ENCODE measurements around the gene CDC42BPG.

CDC42BPG gene

GRCh38 chr11:64804346-64805210 is 39.9 kb downstream of the CDC42BPG start:
- no peak for DNase-seq (ENCODE audit: low read depth in 2 of 2)

GRCh38 chr11:64803846-64804345 is 40.6 kb downstream of the CDC42BPG start:
- DNase-seq (ENCODE audit: low read depth in 2 of 2), result no peak

- DNase-seq (ENCODE audit: low read depth in 2 of 2), result peak; percentile 70 to 73
Observed at GRCh38 chr11:64803158-64803845, 41.2 kb downstream of the CDC42BPG start, which contains the start of gene MAP4K2. MAP4K2 (minus strand) TSS chr11:64803214; CDS start chr11:64803149, 65 bp downstream.

- DNase-seq (ENCODE audit: low read depth in 2 of 2), result no peak
Observed at GRCh38 chr11:64802370-64803157, 41.9 kb downstream of the CDC42BPG start.

DNA sequence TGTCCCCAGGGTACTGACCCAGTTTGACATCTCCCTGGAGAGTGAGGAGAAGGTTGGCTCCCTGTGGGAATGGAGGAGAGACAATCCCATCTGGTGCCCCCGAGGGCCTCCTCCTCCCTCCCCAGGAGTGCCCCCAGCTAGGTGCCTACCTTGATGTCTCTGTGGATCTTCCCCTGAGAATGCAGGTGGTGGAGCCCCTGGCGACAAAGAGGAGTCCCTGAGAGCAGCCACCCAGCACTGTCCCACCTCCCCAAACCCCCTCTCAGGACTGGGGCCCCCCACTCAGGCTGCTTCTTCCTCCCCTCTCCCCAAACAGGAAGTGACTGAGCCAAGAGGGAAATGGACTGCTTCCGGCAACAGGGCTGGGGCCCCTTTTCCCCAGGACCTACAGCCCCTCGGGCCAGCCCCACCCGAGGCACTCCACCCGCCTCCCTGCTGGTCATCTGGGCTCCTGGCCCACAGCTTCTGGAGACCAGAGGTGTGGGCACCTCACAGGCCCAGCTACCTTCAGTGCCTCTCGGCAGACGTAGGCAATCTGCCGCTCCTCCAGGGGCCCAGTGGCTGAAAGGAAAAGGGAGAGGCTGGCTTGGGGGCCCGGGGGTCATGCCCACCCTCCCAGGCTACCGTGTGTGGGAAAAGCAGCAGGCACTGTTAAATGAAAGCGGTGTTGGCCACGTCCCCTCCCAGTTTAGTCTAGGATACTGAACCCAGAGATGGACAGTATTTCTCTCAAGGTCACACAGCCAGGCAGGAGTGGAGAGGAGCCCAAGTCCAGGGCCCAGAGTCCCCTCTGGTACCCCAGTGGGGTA is 42.7 kb downstream of the CDC42BPG start:
- DNase-seq (ENCODE audit: low read depth in 2 of 2), result no peak

DNA sequence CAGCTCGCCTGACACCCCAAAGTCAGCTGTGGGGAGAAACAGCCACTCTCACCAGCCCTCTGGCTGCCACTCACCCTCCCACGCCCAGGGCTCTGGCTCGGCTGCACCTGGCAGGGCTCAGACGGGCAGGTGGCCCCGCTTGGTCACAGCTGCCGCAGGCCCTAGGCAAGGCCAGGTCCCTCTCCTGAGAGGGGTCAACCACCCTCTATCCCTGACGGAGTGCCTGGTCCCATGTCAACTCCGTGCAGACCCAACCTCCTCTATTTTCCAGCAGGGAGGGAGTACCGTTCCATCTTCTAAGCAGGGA is 43.3 kb downstream of the CDC42BPG start:
- DNase-seq (ENCODE audit: low read depth in 2 of 2), result no peak

DNA sequence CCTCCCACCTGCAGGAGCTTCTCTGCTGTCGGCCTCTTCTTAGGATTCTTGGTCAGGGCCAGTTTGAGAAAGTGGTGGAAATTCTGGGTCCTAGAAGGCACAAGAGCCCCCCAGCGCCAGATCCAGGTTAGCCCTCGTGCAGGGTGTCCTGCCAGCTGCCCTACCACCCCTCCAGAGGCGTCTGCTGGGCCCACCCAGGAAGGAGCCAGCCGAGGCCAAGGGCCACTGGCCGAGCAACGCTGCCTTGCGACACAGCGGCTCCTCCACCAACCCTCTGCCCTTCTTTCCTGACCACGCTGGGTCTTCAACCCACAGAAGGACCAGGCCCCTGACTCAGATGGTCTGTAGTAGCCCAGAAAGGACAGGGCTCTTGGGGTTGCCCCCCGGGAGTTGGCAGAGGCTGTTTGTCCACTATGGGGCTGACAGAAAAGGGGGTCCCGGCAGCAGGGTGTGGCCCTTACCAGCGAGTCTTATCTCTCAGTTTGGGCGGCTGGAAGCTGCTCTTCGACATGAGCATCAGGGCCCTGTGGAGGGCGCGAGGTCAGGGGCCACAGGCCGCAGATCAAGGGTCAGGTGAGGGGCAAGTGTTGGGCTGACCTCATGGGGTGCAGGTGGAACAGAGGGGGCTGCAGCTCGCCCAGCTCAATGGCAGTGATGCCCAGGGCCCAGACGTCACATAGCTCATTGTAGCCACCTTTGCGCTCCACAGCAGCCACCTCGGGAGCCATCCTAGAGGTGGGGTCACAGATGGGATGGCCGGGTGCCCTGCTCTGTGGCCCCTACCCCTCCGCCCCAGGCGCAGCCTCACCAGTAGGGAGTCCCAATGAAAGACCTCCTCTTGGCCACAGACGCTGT is 43.9 kb downstream of the CDC42BPG start:
- DNase-seq (ENCODE audit: low read depth in 2 of 2), result no peak

DNA sequence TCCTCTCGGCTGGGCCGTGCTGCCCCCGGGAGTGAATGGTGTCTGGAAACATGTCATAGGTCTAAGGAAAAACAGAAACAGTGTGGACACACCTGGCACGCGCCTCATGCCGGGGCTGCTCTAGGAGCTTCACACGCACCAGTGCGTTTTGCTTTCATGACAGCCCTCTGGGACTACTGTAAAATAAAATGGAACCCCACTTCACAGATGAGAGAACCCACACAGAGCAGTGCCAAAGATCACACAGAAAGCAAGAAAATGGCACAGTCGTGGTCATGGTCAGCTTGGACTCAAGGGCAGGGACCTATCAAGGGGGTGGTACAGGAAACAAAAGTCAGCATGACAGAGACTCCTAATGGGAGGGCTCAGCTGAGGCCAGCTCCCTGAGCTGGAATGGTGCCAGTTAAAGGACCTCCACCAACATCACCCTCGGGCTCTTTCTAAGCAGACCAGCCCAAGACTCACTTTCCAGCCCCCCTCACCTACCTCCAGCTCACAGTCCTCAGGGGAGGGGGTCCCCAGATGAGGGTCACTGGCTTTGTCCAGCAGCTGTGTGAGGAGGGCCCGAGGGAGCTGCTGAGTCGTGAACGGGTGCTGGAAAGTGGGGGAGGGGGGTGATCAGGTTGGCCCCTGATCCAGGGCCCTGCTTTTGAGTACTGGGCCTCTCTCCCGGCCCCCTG is 44.7 kb downstream of the CDC42BPG start:
- DNase-seq (ENCODE audit: low read depth in 2 of 2), result no peak

DNA sequence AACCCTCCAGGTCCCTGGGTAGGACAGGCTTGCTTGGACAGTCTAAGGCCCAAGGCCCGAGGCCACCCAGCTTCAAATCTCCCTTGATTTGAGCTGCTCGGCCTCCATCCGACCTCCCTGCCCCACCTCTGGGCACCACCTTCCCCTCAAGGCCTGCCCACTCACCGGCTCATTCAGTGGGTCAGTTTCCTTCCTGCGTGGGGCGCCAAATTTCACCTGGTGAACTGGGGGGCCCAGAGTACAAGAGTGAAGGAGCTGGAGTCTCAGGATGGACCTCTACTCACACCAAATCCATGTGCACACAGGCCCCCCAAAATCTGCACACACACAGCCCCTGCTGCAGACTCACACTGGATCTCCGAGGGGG is 45.2 kb downstream of the CDC42BPG start:
- no peak for DNase-seq (ENCODE audit: low read depth in 2 of 2)

- no peak for DNase-seq (ENCODE audit: low read depth in 2 of 2)
Observed at GRCh38 chr11:64796757-64797541, 47.5 kb downstream of the CDC42BPG start.

DNA sequence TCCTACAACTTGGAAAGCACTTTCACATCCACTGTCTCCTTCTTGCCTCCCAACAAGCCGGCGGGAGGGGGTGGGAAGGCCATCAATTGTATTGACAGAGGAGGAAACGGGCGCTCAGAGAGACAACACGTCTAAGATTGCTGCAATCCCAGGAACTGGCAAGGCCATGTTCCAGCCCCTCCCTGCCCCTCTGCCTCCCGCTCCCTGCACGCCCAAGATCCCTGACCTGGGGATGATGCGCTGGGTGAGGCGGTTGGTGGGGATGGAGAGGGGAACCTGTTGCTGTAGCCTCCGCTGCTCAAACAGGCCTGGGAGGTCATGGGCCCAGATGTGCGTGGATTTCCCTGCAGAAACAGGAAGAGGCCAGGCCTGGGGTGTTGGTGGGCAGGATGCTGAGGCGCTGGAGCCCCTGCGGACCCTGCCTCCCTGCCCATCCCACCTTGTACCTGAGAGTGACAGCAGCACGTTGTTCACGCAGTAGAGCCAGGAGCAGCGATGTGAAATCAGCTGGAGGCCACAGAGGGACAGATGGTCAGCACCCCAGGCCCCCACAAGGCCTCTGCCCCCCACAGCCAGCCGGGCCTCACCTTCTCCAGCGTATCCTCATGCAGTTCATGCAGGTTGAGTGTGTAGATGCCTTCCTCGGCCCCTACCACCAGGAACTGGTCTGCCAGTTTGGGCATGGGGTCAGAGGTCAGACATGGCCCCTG is 48.3 kb downstream of the CDC42BPG start:
- DNase-seq (ENCODE audit: low read depth in 2 of 2), result no peak

DNA sequence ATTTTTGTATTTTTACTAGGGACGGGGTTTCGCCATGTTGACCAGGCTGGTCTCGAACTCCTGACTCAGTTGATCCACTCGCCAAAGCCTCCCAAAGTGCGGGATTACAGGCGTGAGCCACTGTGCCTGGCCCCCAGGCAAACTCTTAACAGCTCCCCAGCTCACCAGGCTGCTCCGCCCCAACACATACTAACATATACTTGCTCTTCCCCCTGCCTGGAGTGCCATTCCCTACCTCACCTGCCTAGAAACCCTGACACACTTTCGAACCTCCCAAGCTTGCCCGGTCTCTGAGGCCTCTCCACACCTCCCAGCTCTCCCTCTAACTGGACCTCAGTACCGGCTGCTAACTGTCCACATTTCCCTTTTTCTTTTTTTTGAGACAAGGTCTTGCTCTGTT is 49.9 kb downstream of the CDC42BPG start:
- no peak for DNase-seq (ENCODE audit: low read depth in 2 of 2)

GRCh38 chr11:64793271-64794160 is 50.9 kb downstream of the CDC42BPG start:
- DNase-seq (ENCODE audit: low read depth in 2 of 2), result no peak

DNA sequence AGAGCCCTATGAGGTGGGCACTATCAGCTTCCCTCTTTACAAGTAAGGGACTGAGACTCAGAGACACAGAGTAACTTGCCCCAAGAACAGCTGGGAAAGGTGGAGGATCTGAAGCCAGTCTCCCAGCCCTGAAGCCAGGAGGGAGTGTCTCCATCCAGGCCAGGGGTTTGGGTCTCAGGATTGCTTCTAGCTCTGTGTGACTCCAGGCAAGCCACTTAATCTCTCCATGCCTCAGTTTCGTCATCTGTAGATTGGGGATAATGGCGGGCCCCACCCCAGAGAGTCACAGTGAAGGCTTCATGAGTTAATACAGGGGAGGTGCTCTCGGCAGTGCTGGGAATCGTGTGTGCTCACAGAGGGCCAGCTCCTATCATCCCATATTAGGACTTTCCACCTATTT is 52.0 kb downstream of the CDC42BPG start:
- DNase-seq (ENCODE audit: low read depth in 2 of 2), result no peak

GRCh38 chr11:64791781-64792291 is 52.6 kb downstream of the CDC42BPG start:
- no peak for DNase-seq (ENCODE audit: low read depth in 2 of 2)

DNA sequence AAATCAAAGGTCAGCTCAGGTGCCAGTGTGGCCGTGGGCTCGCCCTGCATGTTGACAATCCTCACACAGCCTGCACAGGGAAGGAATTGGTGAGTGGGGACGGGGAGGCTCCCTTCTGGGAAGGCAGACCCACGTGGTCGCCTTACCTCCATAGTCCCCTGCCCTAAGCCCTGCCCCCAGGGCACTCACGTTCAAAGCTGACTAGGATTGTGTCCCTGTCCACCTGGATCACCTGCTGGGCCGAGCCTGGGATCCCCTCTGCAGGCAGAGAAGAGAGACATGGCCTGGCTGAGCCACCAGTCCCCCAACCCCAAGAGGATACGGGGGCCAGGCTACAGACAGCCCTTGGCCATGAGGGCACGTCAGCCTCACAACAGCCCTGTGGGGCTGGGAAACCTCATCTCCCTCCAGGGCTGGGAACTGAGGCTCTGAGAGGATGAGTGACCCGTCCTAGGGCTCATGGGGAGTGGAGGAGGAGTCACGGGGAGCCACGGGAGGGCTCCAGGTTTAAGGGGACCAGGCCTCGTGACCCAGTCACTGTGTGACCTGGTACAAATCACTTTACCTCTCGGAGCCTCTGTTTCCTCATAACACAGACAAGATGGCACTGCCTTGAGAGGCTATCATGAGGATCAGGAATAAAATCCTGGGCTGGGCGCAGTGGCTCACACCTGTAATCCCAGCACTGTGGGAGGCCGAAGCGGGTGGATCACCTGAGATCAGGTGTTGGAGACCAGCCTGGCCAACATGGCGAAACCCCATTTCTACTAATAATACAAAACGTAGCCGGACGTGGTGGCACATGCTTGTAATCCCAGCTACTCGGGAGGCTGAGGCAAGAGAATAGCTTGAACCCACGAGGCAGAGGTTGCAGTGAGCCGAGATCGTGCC is 54.0 kb downstream of the CDC42BPG start:
- no peak for DNase-seq (ENCODE audit: low read depth in 2 of 2)

All from activated CD8-positive, alpha-beta memory T cell treated with anti-CD3 and anti-CD28 coated beads for 4 hours (primary cell).